Measurements from ENCODE around the gene NT5C2.
"Not testable (repeated sequence)": the region's sequence is repeated elsewhere in the genome, so short reads cannot be mapped to it uniquely, and the experiment has no call there.

NT5C2 gene

DNA sequence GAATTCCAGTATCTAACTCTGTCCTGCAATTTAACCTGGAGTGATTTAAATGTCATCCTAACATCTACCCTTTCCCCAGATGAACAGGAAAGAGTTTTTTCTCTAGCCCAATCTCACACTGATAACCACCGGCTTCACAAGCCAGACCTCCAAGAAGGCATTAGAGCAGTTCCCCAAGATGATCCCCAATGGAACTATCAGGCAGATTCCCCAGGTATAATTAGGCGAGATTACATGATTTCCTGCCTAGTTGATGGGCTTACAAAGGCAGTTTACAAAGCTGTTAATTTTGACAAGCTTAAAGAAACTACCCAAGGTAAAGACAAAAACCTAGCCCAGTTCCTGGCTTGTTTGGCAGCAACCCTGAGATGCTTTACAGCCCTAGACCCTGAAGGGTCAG is 14.1 kb upstream of the NT5C2 start:
- no peaks in the 10 kb centered on the region for H4K20me1 ChIP-seq (ENCODE audit: insufficient read depth, low read length, poor library complexity, severe bottlenecking)
- no peaks in the 10 kb centered on the region for H3K9me3 ChIP-seq (ENCODE audit: insufficient read depth, low read depth, low read length)
- H3K4me2 ChIP-seq (ENCODE audit: low read depth, low read length, poor library complexity, severe bottlenecking) = no peak overlapping the region
- no peak overlapping the region for H3K4me3 ChIP-seq (ENCODE audit: low read length, poor library complexity, severe bottlenecking)
- H3K4me1 ChIP-seq (ENCODE audit: insufficient read depth, low read length, poor library complexity, severe bottlenecking) = no peaks in the 10 kb centered on the region
- no peaks in the 10 kb centered on the region for H3K79me2 ChIP-seq (ENCODE audit: insufficient read depth, low read length)
- H3K27me3 ChIP-seq (ENCODE audit: insufficient read depth, low read length, poor library complexity, severe bottlenecking) = no peaks in the 10 kb centered on the region
- no peaks in the 10 kb centered on the region for H3K36me3 ChIP-seq (ENCODE audit: insufficient read depth, low read length)
- TF ChIP-seq EZH2phosphoT487 (IDR thresholded peaks at IDR 0.05; ENCODE audit: borderline replicate concordance) (no peak), CTCF (conservative IDR thresholded peaks at IDR 0.05; ENCODE audit: low read length) (no peak)
- no peak overlapping the region for H3K9ac ChIP-seq (ENCODE audit: low read depth, low read length, poor library complexity, severe bottlenecking)
- no peaks in the 10 kb centered on the region for H3K9me2 ChIP-seq (replicated peaks; ENCODE audit: low read depth, low read length)
- H2AFZ ChIP-seq (ENCODE audit: low read length) = no peak overlapping the region
- no peaks in the 10 kb centered on the region for H3F3A ChIP-seq (ENCODE audit: low read depth)

- H3K4me3 ChIP-seq (ENCODE audit: low read length, poor library complexity, severe bottlenecking); H2AFZ ChIP-seq (ENCODE audit: low read length); H3F3A ChIP-seq (ENCODE audit: low read depth); H3K9me2 ChIP-seq (replicated peaks; ENCODE audit: low read depth, low read length); H3K36me3 ChIP-seq (ENCODE audit: insufficient read depth, low read length); H3K4me1 ChIP-seq (ENCODE audit: insufficient read depth, low read length, poor library complexity, severe bottlenecking); H3K27me3 ChIP-seq (ENCODE audit: insufficient read depth, low read length, poor library complexity, severe bottlenecking); H3K4me2 ChIP-seq (ENCODE audit: low read depth, low read length, poor library complexity, severe bottlenecking); H3K79me2 ChIP-seq (ENCODE audit: insufficient read depth, low read length); H4K20me1 ChIP-seq (ENCODE audit: insufficient read depth, low read length, poor library complexity, severe bottlenecking); H3K9ac ChIP-seq (ENCODE audit: low read depth, low read length, poor library complexity, severe bottlenecking); H3K9me3 ChIP-seq (ENCODE audit: insufficient read depth, low read depth, low read length): not testable (repeated sequence)
Observed at GRCh38 chr10:103206715-103207114, 13.6 kb upstream of the NT5C2 start.

GRCh38 chr10:103205401-103205800 is 12.3 kb upstream of the NT5C2 start:
- not testable (repeated sequence) for H2AFZ ChIP-seq (ENCODE audit: low read length); H3K27me3 ChIP-seq (ENCODE audit: insufficient read depth, low read length, poor library complexity, severe bottlenecking); H3K9ac ChIP-seq (ENCODE audit: low read depth, low read length, poor library complexity, severe bottlenecking); H3K4me3 ChIP-seq (ENCODE audit: low read length, poor library complexity, severe bottlenecking); H3K9me2 ChIP-seq (replicated peaks; ENCODE audit: low read depth, low read length); H3K9me3 ChIP-seq (ENCODE audit: insufficient read depth, low read depth, low read length); H3K36me3 ChIP-seq (ENCODE audit: insufficient read depth, low read length); H3F3A ChIP-seq (ENCODE audit: low read depth); H3K4me2 ChIP-seq (ENCODE audit: low read depth, low read length, poor library complexity, severe bottlenecking); H3K4me1 ChIP-seq (ENCODE audit: insufficient read depth, low read length, poor library complexity, severe bottlenecking); H3K79me2 ChIP-seq (ENCODE audit: insufficient read depth, low read length); H4K20me1 ChIP-seq (ENCODE audit: insufficient read depth, low read length, poor library complexity, severe bottlenecking)

- no peaks in the 10 kb centered on the region for H3K27me3 ChIP-seq (ENCODE audit: insufficient read depth, low read length, poor library complexity, severe bottlenecking)
- no peak overlapping the region for H3K4me2 ChIP-seq (ENCODE audit: low read depth, low read length, poor library complexity, severe bottlenecking)
- no peaks in the 10 kb centered on the region for H3F3A ChIP-seq (ENCODE audit: low read depth)
- H4K20me1 ChIP-seq (ENCODE audit: insufficient read depth, low read length, poor library complexity, severe bottlenecking) = no peaks in the 10 kb centered on the region
- TF ChIP-seq EZH2phosphoT487 (IDR thresholded peaks at IDR 0.05; ENCODE audit: borderline replicate concordance) (no peak), CTCF (conservative IDR thresholded peaks at IDR 0.05; ENCODE audit: low read length) (no peak)
- no peaks in the 10 kb centered on the region for H3K4me1 ChIP-seq (ENCODE audit: insufficient read depth, low read length, poor library complexity, severe bottlenecking)
- no peak overlapping the region for H2AFZ ChIP-seq (ENCODE audit: low read length)
- H3K9me3 ChIP-seq (ENCODE audit: insufficient read depth, low read depth, low read length) = no peaks in the 10 kb centered on the region
- no peak overlapping the region for H3K9ac ChIP-seq (ENCODE audit: low read depth, low read length, poor library complexity, severe bottlenecking)
- H3K4me3 ChIP-seq (ENCODE audit: low read length, poor library complexity, severe bottlenecking) = no peak overlapping the region
- H3K79me2 ChIP-seq (ENCODE audit: insufficient read depth, low read length) = no peaks in the 10 kb centered on the region
- no peaks in the 10 kb centered on the region for H3K36me3 ChIP-seq (ENCODE audit: insufficient read depth, low read length)
- no peaks in the 10 kb centered on the region for H3K9me2 ChIP-seq (replicated peaks; ENCODE audit: low read depth, low read length)
Observed at GRCh38 chr10:103204353-103205255, 11.5 kb upstream of the NT5C2 start.

Data from Loucy (cell line).